ENCODE results near the gene CYP46A1. TPM values are rescaled to one million over a fixed set of nuclear protein-coding genes. Genes with fewer than 3 reads are reported as not detected.
A peak's percentile ranks its signal among the peaks of the same experiment; 100 is the strongest.

Gene CYP46A1
- total RNA-seq, 1 experiment from 2014 or later, result 0.42 TPM

- Histone ChIP-seq H3K27me3 (ENCODE audit: control insufficient read depth, insufficient read depth, low read length) (peaks cover 2% of the 10 kb centered on the region; the same call in 1 of the 2 replicates), H3K36me3 (replicated peaks; ENCODE audit: control insufficient read depth, insufficient read depth, low read length) (no peaks in the 10 kb centered on the region), H3K4me3 (ENCODE audit: insufficient read depth, low read depth, low read length) (no peak overlapping the region)
- DNase-seq, result peak; percentile 97
These were observed 19.8 kb upstream of the CYP46A1 start for GRCh38 chr14:99664058-99664936.

- no peak overlapping the region for H3K4me3 ChIP-seq (ENCODE audit: insufficient read depth, low read depth, low read length)
- no peaks in the 10 kb centered on the region for H3K36me3 ChIP-seq (replicated peaks; ENCODE audit: control insufficient read depth, insufficient read depth, low read length)
- H3K27me3 ChIP-seq (ENCODE audit: control insufficient read depth, insufficient read depth, low read length), result peaks cover 2% of the 10 kb centered on the region; the same call in 1 of the 2 replicates
- DNase-seq, result no peak
These were observed 19.2 kb upstream of the CYP46A1 start for GRCh38 chr14:99664937-99665273.

GRCh38 chr14:99666533-99666932, 17.6 kb upstream of the CYP46A1 start:
- Histone ChIP-seq H3K36me3 (replicated peaks; ENCODE audit: control insufficient read depth, insufficient read depth, low read length) (no peaks in the 10 kb centered on the region), H3K4me3 (ENCODE audit: insufficient read depth, low read depth, low read length) (no peak overlapping the region), H3K27me3 (ENCODE audit: control insufficient read depth, insufficient read depth, low read length) (no peaks in the 10 kb centered on the region)
- DNase-seq, result no peak

- DNase-seq, result no peak
- Histone ChIP-seq H3K36me3 (replicated peaks; ENCODE audit: control insufficient read depth, insufficient read depth, low read length) (no peaks in the 10 kb centered on the region), H3K27me3 (ENCODE audit: control insufficient read depth, insufficient read depth, low read length) (no peaks in the 10 kb centered on the region), H3K4me3 (ENCODE audit: insufficient read depth, low read depth, low read length) (no peak overlapping the region)
These were observed 17.1 kb upstream of the CYP46A1 start for GRCh38 chr14:99667045-99667444.

DNA sequence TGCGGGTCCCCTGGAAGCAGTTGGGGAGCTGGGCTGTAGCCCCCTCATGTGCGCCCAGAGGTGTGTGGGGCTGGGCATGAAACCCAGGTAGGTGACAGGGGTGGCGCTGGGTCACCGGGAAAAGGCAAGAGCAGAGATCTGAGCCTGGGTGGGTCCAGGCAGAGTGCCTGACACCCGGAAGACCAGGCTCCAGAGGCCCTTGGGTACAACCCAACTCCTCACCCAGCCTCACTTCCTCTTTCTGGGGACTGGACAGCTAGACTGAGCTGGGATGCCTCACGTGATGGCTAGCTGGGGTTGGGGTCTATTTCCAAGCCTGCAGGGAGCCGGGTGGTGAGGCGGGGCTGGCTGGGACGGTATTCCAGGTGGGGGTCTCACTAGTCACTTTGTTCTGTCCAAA, 16.3 kb upstream of the CYP46A1 start:
- no peak for DNase-seq

DNA sequence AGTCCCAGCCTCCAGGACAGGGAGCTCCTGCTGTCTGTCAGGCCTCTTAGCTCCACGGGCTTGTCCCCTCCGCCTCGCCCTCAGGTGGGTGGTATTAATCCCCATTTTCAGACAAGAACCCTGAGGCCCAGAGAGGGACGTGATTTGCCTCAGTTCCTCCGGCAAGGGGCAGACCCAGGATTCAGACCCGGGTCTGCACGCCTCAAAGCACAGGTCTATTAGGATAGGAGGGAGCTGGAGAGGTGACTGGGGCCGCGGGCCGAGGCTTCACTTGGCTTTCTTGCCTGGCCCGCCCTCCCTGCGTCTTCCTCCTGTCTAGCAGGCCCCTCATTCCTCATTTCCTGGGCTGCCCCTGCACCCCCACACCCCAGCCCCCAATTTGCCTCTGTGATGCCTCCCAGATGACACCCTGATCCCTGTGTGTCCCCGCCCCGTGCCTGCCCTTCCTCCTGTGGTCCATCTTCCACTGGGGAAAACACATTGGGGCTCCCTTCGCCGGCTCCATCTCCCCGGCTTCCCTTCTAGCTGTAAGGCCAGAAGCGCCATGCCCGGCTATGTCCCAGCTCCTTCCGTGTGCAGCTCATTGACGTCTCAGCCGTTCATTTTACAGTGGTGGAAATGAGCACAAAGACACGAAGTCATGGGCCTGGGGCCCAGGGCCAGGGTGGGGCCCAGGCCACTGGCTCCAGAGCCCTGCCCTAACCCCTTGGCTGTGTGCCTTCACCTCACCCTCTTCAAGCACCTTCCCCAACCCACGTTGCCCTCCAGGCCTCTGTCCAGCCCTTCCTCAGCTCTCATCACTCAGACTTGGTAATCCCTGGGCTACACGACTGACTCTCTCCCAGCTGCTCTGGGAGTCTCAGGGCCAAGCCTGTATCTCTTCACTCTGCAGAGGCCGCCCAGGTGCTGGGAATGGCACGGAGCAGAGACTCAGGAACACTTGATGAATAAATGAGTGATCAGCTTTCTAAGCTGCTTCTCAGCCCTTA, 15.5 kb upstream of the CYP46A1 start:
- H3K4me3 ChIP-seq (ENCODE audit: insufficient read depth, low read depth, low read length), result no peak overlapping the region
- DNase-seq, result no peak

More for the DNA sequence above, 16.3 kb upstream of the CYP46A1 start:
- Histone ChIP-seq H3K36me3 (replicated peaks; ENCODE audit: control insufficient read depth, insufficient read depth, low read length) (no peaks in the 10 kb centered on the region), H3K27me3 (ENCODE audit: control insufficient read depth, insufficient read depth, low read length) (no peaks in the 10 kb centered on the region), H3K4me3 (ENCODE audit: insufficient read depth, low read depth, low read length) (no peak overlapping the region)

DNA sequence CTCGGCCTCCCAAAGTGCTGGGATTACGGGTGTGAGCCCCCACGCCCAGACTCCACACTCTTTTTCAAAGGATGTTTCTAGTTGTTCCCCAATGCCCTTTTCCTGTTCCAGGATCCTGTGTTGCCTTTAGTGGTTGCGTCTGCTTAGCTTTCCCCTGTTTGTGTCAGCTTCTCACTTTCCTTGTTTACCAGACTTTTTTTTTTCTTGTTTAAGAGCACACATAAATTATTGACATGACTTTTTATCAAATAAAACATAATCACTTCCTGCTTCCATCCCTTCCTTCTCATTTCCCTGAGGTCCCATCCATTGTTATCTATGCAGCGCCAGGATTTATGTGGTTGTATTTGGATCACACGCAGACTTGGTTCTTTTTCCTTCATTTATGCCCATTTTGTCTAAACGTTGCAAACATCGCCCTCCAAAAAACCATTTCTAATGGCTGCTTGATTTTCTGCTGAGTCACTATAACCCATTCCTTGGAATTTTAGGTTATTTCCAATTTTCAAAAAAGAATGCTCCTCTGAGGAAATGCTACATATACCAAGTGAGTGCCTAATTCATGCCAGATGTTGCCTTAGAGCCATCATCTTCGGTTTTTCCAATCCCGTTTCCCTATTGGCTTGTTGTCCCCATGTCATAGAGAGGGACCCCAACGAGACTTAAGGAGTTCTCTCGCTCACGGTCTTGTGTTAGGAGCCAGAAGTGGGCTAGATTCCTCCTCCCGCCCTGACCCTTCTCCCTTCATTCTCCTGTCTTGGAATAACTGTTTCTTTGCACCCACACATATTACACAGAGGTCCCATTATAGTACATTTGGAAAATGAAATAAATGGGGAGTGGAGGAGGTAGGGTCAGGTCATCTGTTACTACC, 13.5 kb upstream of the CYP46A1 start:
- Histone ChIP-seq H3K27me3 (ENCODE audit: control insufficient read depth, insufficient read depth, low read length) (no peaks in the 10 kb centered on the region), H3K4me3 (ENCODE audit: insufficient read depth, low read depth, low read length) (no peak overlapping the region), H3K36me3 (replicated peaks; ENCODE audit: control insufficient read depth, insufficient read depth, low read length) (no peaks in the 10 kb centered on the region)
- DNase-seq, result no peak

More for the DNA sequence above, 15.5 kb upstream of the CYP46A1 start:
- Histone ChIP-seq H3K27me3 (ENCODE audit: control insufficient read depth, insufficient read depth, low read length) (no peaks in the 10 kb centered on the region), H3K36me3 (replicated peaks; ENCODE audit: control insufficient read depth, insufficient read depth, low read length) (no peaks in the 10 kb centered on the region)

- no peaks in the 10 kb centered on the region for H3K27me3 ChIP-seq (ENCODE audit: control insufficient read depth, insufficient read depth, low read length)
- DNase-seq, result no peak
- H3K36me3 ChIP-seq (replicated peaks; ENCODE audit: control insufficient read depth, insufficient read depth, low read length), result no peaks in the 10 kb centered on the region
- H3K4me3 ChIP-seq (ENCODE audit: insufficient read depth, low read depth, low read length), result no peak overlapping the region
These were observed 12.6 kb upstream of the CYP46A1 start for GRCh38 chr14:99671235-99672224.

DNA sequence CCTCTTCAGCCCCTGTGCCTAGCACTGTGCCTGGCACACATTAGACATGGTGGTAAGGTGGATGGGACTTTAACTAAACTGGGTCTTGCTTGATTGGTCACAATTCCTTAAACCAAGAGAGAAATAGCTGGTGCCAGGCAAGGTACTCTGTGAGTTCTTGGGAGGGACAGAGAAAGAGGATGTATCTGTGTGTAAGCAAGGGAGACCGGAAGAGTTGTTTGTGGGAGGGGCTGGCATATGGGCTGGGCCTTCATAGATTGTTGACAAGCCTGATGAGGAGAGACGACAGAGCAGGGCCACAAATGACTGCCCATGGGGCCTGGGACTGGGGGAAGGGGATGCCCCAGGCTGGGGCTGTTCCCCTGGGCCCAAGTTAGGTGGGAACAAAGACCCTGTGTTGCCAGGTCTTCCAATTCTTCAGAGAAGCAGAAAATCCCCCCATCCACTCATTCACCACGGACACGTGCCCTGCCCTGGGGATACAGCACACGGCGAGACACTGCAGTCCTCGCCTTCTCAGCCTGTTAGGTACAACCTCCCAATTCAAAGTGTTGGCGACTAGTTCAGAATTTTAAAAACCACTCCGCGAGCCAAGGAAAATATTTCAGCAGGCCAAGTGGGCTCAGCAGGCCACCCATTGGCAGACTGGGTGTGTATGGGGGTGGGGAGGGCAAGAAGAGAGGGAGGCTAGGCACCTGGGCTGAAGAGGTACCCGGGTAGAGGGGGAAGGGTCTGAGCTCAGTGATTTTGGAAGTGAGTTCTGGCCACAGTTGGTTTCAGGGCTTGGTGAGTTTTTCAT, 11.4 kb upstream of the CYP46A1 start:
- no peaks in the 10 kb centered on the region for H3K36me3 ChIP-seq (replicated peaks; ENCODE audit: control insufficient read depth, insufficient read depth, low read length)
- peak; percentile 58 for DNase-seq
- no peaks in the 10 kb centered on the region for H3K27me3 ChIP-seq (ENCODE audit: control insufficient read depth, insufficient read depth, low read length)
- no peak overlapping the region for H3K4me3 ChIP-seq (ENCODE audit: insufficient read depth, low read depth, low read length)

DNA sequence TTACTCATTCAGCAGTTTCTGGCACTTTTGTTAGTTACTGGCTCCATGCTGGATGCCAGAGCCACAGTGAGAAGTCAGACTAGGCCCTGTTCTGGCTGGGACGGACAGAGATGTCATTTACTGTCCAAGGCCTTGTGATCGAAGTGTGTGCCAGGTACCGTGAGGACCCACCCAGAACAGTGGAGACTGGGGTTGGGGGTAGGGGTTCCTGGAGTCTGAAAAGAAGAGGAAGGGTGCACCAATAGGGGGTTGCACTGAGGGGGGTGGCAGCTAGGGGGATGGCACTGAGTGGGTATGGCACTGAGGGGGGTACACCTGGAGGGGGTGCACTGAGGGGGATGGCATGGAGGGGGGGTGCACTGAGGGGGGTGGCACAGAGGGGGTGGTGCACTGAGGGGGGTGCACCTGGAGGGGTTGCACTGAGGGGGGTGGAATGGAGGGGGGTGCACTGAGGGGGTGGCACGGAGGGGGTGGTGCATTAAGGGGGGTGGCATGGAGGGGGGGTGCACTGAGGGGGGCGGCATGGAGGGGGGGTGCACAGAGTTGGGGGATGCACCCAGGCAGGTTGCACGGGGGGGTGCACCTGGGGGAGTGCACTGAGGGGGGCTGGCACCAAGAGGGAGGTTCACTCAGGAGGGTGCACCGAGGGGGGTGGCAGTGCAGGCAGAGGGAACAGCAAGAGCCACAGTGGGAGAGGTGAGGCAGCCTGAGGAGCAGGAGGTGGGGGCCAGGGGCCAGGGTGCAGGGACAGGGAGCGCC, 10.6 kb upstream of the CYP46A1 start:
- Histone ChIP-seq H3K36me3 (replicated peaks; ENCODE audit: control insufficient read depth, insufficient read depth, low read length) (no peaks in the 10 kb centered on the region), H3K27me3 (ENCODE audit: control insufficient read depth, insufficient read depth, low read length) (no peaks in the 10 kb centered on the region), H3K4me3 (ENCODE audit: insufficient read depth, low read depth, low read length) (no peak overlapping the region)
- no peak for DNase-seq

- Histone ChIP-seq H3K27me3 (ENCODE audit: control insufficient read depth, insufficient read depth, low read length) (no peaks in the 10 kb centered on the region), H3K36me3 (replicated peaks; ENCODE audit: control insufficient read depth, insufficient read depth, low read length) (no peaks in the 10 kb centered on the region)
These were observed 9.9 kb upstream of the CYP46A1 start for GRCh38 chr14:99674064-99674650.

More at GRCh38 chr14:99674064-99674650, 9.9 kb upstream of the CYP46A1 start:
- DNase-seq, result no peak
- H3K4me3 ChIP-seq (ENCODE audit: insufficient read depth, low read depth, low read length), result no peak overlapping the region
